Measurements from ENCODE around the gene CHPT1. TPM values are rescaled to one million over a fixed set of nuclear protein-coding genes. Genes with fewer than 3 reads are reported as not detected.
A peak's percentile ranks its signal among the peaks of the same experiment; 100 is the strongest.

Gene CHPT1
- total and polyA plus RNA-seq, 2 of the 13 experiments (the other 11 are each of a cell fraction or from before 2014, with no cell fraction given), result 117 to 178 TPM

- no peak for TF ChIP-seq GTF2F1 (IDR thresholded peaks at IDR 0.05; ENCODE audit: low read length)
- TF ChIP-seq ONECUT2 (CRISPR knock-in tag; IDR thresholded peaks at IDR 0.05), result no peak
- TF ChIP-seq ZNF775 (CRISPR knock-in tag; IDR thresholded peaks at IDR 0.05; ENCODE audit: borderline replicate concordance), result no peak
- TF ChIP-seq ZKSCAN8 (CRISPR knock-in tag; IDR thresholded peaks at IDR 0.05; ENCODE audit: borderline replicate concordance), result 0 out of 2 replicates have a peak, but pooled peaks have one; percentile 14
- TF ChIP-seq PAF1 (CRISPR knock-in tag; IDR thresholded peaks at IDR 0.05), result no peak
- no peak for TF ChIP-seq NONO (IDR thresholded peaks at IDR 0.05)
- TF ChIP-seq NONO (CRISPR knock-in tag; conservative IDR thresholded peaks at IDR 0.05), result 0 out of 2 replicates have a peak, but pooled peaks have one; percentile 22
- TF ChIP-seq ZNF121 (CRISPR knock-in tag; IDR thresholded peaks at IDR 0.05), result 0 out of 2 replicates have a peak, but pooled peaks have one; percentile 3
- TF ChIP-seq SIX4 (CRISPR knock-in tag; IDR thresholded peaks at IDR 0.05), result peak; percentile 23; the same call in 1 of the 2 replicates
- peak; percentile 74 for TF ChIP-seq RXRB (CRISPR knock-in tag; IDR thresholded peaks at IDR 0.05; ENCODE audit: borderline replicate concordance)
- peak; percentile 51; the same call in 1 of the 2 replicates for TF ChIP-seq MED1 (CRISPR knock-in tag; IDR thresholded peaks at IDR 0.05)
- peak; percentile 37; the same call in 1 of the 2 replicates for TF ChIP-seq NR2F2 (IDR thresholded peaks at IDR 0.05; ENCODE audit: borderline replicate concordance, low read depth)
- 0 out of 2 replicates have a peak, but pooled peaks have one; percentile 30 for TF ChIP-seq KLF6 (CRISPR knock-in tag; IDR thresholded peaks at IDR 0.05)
- no peak for TF ChIP-seq KLF11 (CRISPR knock-in tag; IDR thresholded peaks at IDR 0.05)
- peak; percentile 24; the same call in 1 of the 2 replicates for TF ChIP-seq YEATS4 (CRISPR knock-in tag; IDR thresholded peaks at IDR 0.05; ENCODE audit: borderline replicate concordance)
- 0 out of 2 replicates have a peak, but pooled peaks have one; percentile 66 for TF ChIP-seq ZNF230 (CRISPR knock-in tag; IDR thresholded peaks at IDR 0.05)
- TF ChIP-seq, protein P1, sequence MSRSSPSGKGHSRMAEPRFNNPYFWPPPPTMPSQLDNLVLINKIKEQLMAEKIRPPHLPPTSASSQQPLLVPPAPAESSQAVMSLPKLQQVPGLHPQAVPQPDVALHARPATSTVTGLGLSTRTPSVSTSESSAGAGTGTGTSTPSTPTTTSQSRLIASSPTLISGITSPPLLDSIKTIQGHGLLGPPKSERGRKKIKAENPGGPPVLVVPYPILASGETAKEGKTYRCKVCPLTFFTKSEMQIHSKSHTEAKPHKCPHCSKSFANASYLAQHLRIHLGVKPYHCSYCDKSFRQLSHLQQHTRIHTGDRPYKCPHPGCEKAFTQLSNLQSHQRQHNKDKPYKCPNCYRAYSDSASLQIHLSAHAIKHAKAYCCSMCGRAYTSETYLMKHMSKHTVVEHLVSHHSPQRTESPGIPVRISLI (CRISPR knock-in tag; IDR thresholded peaks at IDR 0.05; ENCODE audit: borderline replicate concordance), result 0 out of 2 replicates have a peak, but pooled peaks have one; percentile 31
- TF ChIP-seq TBX2 (CRISPR knock-in tag; IDR thresholded peaks at IDR 0.05; ENCODE audit: borderline replicate concordance), result peak; percentile 76
- TF ChIP-seq FOXP1 (IDR thresholded peaks at IDR 0.05), result no peak
- TF ChIP-seq FOXP1 (CRISPR knock-in tag; IDR thresholded peaks at IDR 0.05), result peak; percentile 70
- TF ChIP-seq HNF4A (CRISPR knock-in tag; IDR thresholded peaks at IDR 0.05), result peak; percentile 77
- no peak for TF ChIP-seq SOX13 (IDR thresholded peaks at IDR 0.05)
- peak in 1 of 2 experiments; percentile 66; a peak in 2 of 4 replicates for TF ChIP-seq SOX13 (CRISPR knock-in tag; conservative IDR thresholded peaks at IDR 0.05 in 1 of 2, IDR thresholded peaks at IDR 0.05 in 1 of 2)
- TF ChIP-seq, protein P2, sequence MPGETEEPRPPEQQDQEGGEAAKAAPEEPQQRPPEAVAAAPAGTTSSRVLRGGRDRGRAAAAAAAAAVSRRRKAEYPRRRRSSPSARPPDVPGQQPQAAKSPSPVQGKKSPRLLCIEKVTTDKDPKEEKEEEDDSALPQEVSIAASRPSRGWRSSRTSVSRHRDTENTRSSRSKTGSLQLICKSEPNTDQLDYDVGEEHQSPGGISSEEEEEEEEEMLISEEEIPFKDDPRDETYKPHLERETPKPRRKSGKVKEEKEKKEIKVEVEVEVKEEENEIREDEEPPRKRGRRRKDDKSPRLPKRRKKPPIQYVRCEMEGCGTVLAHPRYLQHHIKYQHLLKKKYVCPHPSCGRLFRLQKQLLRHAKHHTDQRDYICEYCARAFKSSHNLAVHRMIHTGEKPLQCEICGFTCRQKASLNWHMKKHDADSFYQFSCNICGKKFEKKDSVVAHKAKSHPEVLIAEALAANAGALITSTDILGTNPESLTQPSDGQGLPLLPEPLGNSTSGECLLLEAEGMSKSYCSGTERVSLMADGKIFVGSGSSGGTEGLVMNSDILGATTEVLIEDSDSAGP (CRISPR knock-in tag; IDR thresholded peaks at IDR 0.05; ENCODE audit: borderline replicate concordance), result peak; percentile 64
- TF ChIP-seq MED13 (CRISPR knock-in tag; IDR thresholded peaks at IDR 0.05), result no peak; the same call in 1 of the 2 replicates
Observed at GRCh38 chr12:101696251-101697196, 916 bp upstream of the CHPT1 start (continued).
